ENCODE measurements around the gene UMODL1. TPM values are rescaled to one million over a fixed set of nuclear protein-coding genes. Genes with fewer than 3 reads are reported as not detected.

Gene UMODL1
- total and polyA plus RNA-seq, 9 donors: 0.01 to 2.2 (median 0.24) TPM; not detected in 5

DNA sequence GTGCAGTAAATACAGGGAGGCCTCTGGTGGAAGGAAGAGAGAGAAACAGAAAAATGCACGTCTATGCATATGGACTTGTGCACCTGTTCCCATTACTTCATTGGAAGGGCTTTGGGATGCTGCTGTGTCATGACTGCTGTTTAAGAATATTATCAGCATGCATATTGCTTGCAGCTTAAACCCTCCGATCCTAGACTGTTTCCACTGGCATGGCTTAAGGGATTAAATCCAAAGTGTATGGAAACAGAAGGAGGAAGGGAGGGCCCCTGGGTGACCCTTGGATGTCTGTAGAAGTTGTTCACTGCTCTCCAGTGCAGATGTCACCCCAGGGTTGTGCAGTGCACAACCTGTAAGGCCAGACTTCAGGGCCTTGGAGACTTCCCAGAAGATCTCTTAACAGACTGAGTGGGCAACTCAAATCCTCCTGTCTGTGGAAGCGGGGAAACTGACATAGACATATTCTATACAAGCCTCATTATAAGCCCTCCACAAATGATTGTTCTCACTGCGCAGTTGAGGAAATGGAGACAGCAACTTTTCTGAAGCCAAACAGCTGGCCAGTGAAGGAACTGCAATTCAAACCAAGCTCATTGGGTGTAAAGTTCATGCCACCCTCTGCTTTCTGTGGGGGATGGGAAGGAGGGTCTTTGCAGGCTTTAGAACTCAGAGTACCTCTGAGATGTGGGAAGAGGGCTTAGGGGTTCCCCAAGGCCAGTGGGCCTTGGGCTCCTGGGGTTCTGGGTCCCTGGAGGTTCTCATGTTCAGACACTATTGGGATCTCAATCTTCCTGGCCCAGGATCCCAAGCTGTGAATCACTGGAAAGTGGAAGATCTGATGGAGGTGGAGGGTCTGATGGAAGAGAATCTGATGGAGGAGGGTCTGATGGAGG is 73.8 kb downstream of the UMODL1 start:
- intact Hi-C loops (cut with DNase I): loop anchor here in 3 of 4 donors (5.0 to 10.0 kb wide), 3 partner anchors 117 to 380 kb away; no protein-coding TSS in a partner anchor
- DNase-seq: no peak
- TF ChIP-seq EP300 (IDR thresholded peaks at IDR 0.05) (no peak), POLR2A (IDR thresholded peaks at IDR 0.05) (no peak)
- TF ChIP-seq, protein P1, sequence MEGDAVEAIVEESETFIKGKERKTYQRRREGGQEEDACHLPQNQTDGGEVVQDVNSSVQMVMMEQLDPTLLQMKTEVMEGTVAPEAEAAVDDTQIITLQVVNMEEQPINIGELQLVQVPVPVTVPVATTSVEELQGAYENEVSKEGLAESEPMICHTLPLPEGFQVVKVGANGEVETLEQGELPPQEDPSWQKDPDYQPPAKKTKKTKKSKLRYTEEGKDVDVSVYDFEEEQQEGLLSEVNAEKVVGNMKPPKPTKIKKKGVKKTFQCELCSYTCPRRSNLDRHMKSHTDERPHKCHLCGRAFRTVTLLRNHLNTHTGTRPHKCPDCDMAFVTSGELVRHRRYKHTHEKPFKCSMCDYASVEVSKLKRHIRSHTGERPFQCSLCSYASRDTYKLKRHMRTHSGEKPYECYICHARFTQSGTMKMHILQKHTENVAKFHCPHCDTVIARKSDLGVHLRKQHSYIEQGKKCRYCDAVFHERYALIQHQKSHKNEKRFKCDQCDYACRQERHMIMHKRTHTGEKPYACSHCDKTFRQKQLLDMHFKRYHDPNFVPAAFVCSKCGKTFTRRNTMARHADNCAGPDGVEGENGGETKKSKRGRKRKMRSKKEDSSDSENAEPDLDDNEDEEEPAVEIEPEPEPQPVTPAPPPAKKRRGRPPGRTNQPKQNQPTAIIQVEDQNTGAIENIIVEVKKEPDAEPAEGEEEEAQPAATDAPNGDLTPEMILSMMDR (IDR thresholded peaks at IDR 0.05): no peak

DNA sequence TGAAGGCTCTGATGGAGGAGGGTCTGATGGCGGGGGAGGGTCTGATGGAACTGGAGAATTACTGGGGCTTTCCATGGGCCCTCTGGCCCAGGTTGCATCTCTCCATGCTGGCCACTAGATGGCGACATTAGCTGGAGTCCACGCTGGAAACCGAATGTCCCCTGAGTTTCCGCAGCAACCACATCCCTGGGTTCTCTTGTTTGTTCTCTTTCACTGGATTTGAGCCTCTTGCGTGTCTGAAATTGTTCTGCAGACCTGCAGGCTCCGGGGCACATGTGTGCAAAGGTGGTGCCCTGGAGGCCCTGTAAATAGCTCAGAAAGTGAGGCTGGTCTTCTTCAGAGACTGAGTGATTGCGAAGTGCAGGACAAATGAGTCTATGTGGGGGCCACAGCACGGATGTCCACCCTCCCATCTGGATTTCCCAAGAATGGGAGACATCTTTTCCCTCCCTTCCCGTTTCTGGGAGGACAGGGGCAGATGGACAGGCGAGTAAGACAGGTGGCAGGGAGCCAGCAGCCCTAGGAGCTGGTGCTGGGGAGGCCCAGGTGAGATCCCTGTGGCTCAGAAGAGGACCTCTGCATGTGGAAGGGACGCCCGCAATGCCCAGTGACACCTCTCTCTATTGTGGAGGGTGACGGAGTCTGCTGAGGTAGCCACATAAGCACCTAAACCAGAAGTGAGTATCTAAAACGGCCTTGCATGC is 74.6 kb downstream of the UMODL1 start:
- no peaks in the 10 kb centered on the region for H3K4me1 ChIP-seq (ENCODE audit: insufficient read depth)
- H3K36me3 ChIP-seq: no peaks in the 10 kb centered on the region
- WGBS, 3 donors: 33 to 36% (median 34%) methylated on average over 15 of the region's 15 CpGs
- TF ChIP-seq, protein P1 (IDR thresholded peaks at IDR 0.05): peak; percentile 75 to 97 (median 77)
- TF ChIP-seq POLR2A (IDR thresholded peaks at IDR 0.05): no peak
- DNase-seq: peak; percentile 33 to 64 (median 52)
- H3K27ac ChIP-seq: no peak overlapping the region
- intact Hi-C loops (cut with DNase I): loop anchor here in 3 of 4 donors (5.0 to 10.0 kb wide), 3 partner anchors 117 to 379 kb away; no protein-coding TSS in a partner anchor
- no peaks in the 10 kb centered on the region for H3K27me3 ChIP-seq
- no peaks in the 10 kb centered on the region for H3K9me3 ChIP-seq
- no peak overlapping the region for H3K4me3 ChIP-seq

More for the DNA sequence above, 73.8 kb downstream of the UMODL1 start:
- no peaks in the 10 kb centered on the region for H3K4me1 ChIP-seq (ENCODE audit: insufficient read depth)
- no peak overlapping the region for H3K27ac ChIP-seq
- no peak overlapping the region for H3K4me3 ChIP-seq
- no peaks in the 10 kb centered on the region for H3K27me3 ChIP-seq
- 68 to 74% (median 70%) methylated on average over 4 of the region's 4 CpGs for WGBS, 3 donors
- H3K36me3 ChIP-seq: no peaks in the 10 kb centered on the region
- H3K9me3 ChIP-seq: no peaks in the 10 kb centered on the region

DNA sequence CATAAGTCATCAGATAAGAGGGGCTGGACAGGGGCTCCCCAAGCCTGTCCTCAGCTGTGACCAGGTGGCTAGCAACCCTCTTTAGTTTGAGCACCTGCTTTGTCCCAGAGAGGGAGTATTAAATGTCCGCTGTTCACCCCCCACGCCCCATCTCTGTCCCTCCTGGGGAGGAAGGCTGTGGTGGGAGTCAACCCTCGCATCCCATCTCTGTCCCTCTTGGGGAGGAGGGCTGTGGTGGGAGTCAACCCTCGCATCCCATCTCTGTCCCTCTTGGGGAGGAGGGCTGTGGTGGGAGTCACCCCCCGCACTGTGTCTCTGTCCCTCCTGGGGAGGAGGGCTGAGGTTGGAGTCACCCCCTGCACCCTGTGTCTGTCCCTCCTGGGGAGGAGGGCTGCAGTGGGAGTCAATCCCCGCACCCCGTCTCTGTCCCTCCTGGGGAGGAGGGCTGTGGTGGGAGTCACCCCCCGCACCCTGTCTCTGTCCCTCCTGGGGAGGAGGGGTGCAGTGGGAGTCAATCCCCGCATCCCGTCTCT is 75.2 kb downstream of the UMODL1 start:
- TF ChIP-seq, protein P1 (IDR thresholded peaks at IDR 0.05): no peak
- TF ChIP-seq EP300 (IDR thresholded peaks at IDR 0.05): no peak
- no peak for TF ChIP-seq POLR2A (IDR thresholded peaks at IDR 0.05)

DNA sequence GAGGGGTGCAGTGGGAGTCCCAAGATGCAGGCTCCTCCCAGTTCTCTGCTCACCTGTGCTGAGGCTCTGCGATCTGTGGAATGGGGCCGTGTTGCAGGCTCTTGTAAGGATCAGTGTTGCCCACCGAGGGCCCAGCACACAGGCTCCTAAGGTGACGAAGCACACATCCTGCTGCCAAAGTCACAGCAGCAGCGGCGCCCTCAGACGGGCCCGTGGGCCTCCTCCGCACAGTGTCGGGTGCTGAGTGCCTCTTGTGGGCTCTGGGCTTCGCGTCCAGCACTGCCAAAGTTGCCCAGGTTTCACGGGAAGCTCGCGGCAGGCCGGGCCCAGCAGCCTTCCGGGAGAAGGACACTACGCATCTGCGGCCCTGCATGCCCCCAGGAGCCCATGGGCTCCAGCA is 75.7 kb downstream of the UMODL1 start:
- WGBS, 3 donors: 77 to 88% (median 80%) methylated on average over 5 to 19 of the region's 19 CpGs
- DNase-seq: peak in 3 of 5 donors; percentile 10 to 28 (median 10)
- intact Hi-C loops (cut with DNase I): loop anchor here in 3 of 4 donors (5.0 to 10.0 kb wide), 3 partner anchors 115 to 378 kb away; no protein-coding TSS in a partner anchor

More for the DNA sequence above, 75.2 kb downstream of the UMODL1 start:
- intact Hi-C loops (cut with DNase I): loop anchor here in 3 of 4 donors (5.0 to 10.0 kb wide), 3 partner anchors 116 to 378 kb away; no protein-coding TSS in a partner anchor
- Histone ChIP-seq H3K36me3 (no peaks in the 10 kb centered on the region), H3K4me3 (no peak overlapping the region), H3K27me3 (no peaks in the 10 kb centered on the region), H3K27ac (no peak overlapping the region), H3K9me3 (no peaks in the 10 kb centered on the region), H3K4me1 (ENCODE audit: insufficient read depth) (no peaks in the 10 kb centered on the region)
- DNase-seq: peak in 2 of 5 donors; percentile 12
- 69 to 84% (median 70%) methylated on average over 9 to 10 of the region's 10 CpGs for WGBS, 3 donors

More for the DNA sequence above, 75.7 kb downstream of the UMODL1 start:
- Histone ChIP-seq H3K27ac (no peak overlapping the region), H3K4me3 (no peak overlapping the region), H3K9me3 (no peaks in the 10 kb centered on the region), H3K36me3 (no peaks in the 10 kb centered on the region), H3K4me1 (ENCODE audit: insufficient read depth) (no peaks in the 10 kb centered on the region), H3K27me3 (no peaks in the 10 kb centered on the region)
- TF ChIP-seq, protein P1 (IDR thresholded peaks at IDR 0.05): no peak
- no peak for TF ChIP-seq EP300 (IDR thresholded peaks at IDR 0.05)
- no peak for TF ChIP-seq POLR2A (IDR thresholded peaks at IDR 0.05)

Data from ovary (tissue), 9 donors.